Cerebellar cortex (tissue), 1 donor: ENCODE data around the gene ATP5F1E.
"Not testable (repeated sequence)": the region's sequence is repeated elsewhere in the genome, so short reads cannot be mapped to it uniquely, and the experiment has no call there.

Experiments used
- DNase-seq: peaks from one replicate; pipeline ENCODE4 v3.0.0-alpha.2; 2015; ENCODE audit warnings: low spot score

ATP5F1E gene

GRCh38 chr20:58988565-58988882, 43.6 kb downstream of the ATP5F1E start:
- DNase-seq = no peak

DNA sequence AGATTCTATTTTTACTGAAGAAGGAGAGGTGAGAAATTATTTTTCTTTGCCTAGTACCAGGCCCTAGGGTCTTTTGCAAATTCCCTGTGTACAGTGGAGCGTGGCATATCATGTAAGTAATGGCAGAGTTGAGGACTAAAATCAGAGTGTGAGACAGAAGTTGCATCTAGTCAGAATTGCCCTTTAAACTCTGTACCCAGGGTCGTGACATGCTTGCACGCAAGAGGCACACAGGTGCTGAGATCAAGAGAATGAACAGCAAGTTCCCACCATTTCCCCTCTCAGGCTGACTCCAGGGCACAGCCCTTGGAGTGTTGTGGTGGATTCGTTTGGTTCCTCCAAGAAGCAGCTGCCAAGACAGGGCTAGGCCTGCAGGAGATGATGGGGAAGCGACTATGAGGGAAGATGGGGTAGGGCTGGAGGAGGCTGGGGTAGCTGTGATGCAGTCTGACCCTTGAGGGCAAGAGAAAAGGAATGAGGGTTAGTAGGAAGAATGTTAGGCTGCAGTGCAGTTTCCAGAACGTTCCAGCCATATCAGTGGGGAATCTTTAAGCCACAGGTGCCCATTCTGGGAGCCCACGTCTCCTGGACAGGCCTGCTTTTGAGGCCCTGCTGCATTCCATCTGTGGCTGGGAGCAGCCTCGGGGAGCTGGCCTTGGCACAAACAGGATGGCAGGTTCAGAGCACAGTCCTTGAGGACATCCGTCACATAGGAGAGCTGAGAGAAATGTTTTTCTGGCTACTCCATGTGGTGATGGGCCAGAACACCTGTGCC, 44.2 kb downstream of the ATP5F1E start:
- peak; percentile 75 for DNase-seq

DNA sequence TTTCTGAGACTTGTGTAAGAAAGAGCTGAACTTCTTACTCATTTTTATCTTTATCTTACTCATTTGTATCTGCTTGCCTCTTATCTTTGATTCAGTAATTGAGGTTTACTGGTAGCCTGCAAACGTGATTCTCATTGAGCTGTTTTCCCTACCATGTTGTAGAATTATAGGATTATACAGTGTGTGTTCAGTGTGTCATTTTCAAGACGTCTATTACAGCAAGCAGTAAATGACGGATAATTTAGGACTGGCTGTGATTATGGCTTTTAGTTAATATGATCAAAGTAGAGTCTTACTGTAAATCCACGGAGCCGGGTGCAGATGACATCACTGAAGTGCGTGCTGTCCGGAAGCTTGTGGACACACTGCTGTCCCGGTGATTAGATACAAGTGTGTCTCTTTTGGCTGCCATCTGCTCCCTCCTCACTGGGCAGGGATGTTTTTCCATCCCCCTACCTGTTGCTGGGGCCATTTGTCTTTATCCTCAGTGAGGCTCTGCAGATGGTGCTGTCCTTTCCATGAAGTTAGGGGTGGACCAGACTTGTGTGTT, 45.1 kb downstream of the ATP5F1E start:
- no peak for DNase-seq

GRCh38 chr20:58986286-58986967, 45.7 kb downstream of the ATP5F1E start:
- DNase-seq = no peak

GRCh38 chr20:58985656-58986055, 46.5 kb downstream of the ATP5F1E start:
- DNase-seq = no peak

DNA sequence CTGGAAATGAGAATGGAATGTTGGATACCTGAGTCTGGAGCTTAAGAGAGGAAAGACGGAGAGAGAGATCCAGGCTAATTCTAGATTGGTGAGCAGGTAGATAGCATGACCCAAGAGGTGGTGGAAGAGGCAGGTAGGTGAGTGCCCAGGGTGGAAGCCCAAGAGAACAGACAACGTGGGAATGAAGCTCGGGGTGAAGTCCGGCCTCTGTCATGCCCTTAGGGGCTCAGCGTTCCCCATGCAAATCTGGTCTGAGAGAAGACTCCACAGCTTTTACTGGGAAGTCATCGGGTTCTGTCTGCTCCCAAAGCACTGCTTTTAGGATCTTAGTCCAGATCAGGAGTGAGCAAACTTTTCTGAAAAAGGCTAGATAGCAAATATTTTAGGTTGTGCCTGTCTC, 47.4 kb downstream of the ATP5F1E start:
- DNase-seq = no peak

DNA sequence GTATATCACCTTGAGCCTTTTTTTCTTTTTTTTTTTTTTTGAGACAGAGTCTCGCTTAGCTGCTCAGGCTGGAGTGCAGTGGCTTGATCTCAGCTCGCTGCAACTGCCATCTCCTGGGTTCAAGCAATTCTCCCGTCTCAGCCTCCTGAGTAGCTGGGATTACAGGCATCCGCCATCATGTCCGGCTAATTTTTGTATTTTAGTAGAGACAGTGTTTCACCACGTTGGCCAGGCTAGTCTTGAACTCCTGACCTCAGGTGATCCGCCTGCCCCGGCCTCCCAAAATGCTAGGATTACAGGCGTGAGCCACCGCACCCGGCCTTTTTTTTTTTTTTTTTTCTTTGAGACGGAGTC, 49.0 kb downstream of the ATP5F1E start:
- not testable (repeated sequence) for DNase-seq

- DNase-seq = no peak
Measured at GRCh38 chr20:58982406-58983114, 49.6 kb downstream of the ATP5F1E start.

- DNase-seq = no peak
Measured at GRCh38 chr20:58981628-58982364, 50.3 kb downstream of the ATP5F1E start.

GRCh38 chr20:58980711-58981627, 51.2 kb downstream of the ATP5F1E start, which contains the start of gene NELFCD:
Gene NELFCD, plus strand, starts transcription at chr20:58981256. Its CDS starts 54 bp downstream, at chr20:58981310.
- peak; percentile 74 for DNase-seq

- no peak for DNase-seq
Measured at GRCh38 chr20:58978351-58979190, 53.6 kb downstream of the ATP5F1E start.

- no peak for DNase-seq
Measured at GRCh38 chr20:58976061-58976730, 55.9 kb downstream of the ATP5F1E start.
